Stimulated activated naive CD4-positive, alpha-beta T cell treated with Interleukin-2 at 50 U/mL for 16 hours (primary cell): ENCODE results near the gene BAMBI.

Experiments
- DNase-seq: peaks from one replicate; lab custom pipeline; 2025; lab: John Stamatoyannopoulos, UW

Gene BAMBI

GRCh38 chr10:28705472-28705871, 28.2 kb downstream of the BAMBI start:
- no peak for DNase-seq

GRCh38 chr10:28709001-28709710, 31.8 kb downstream of the BAMBI start:
- no peak for DNase-seq

GRCh38 chr10:28710202-28710886, 33.0 kb downstream of the BAMBI start:
- no peak for DNase-seq

- DNase-seq: no peak
These were observed 33.7 kb downstream of the BAMBI start for GRCh38 chr10:28711041-28711440.

GRCh38 chr10:28711776-28712175, 34.5 kb downstream of the BAMBI start:
- DNase-seq: no peak

GRCh38 chr10:28713626-28714352, 36.5 kb downstream of the BAMBI start:
- DNase-seq: no peak

GRCh38 chr10:28714401-28715053, 37.2 kb downstream of the BAMBI start:
- no peak for DNase-seq

GRCh38 chr10:28715246-28715645, 37.9 kb downstream of the BAMBI start:
- DNase-seq: no peak

GRCh38 chr10:28715757-28716156, 38.4 kb downstream of the BAMBI start:
- no peak for DNase-seq

- DNase-seq: no peak
These were observed 39.4 kb downstream of the BAMBI start for GRCh38 chr10:28716748-28717147.

- no peak for DNase-seq
These were observed 40.4 kb downstream of the BAMBI start for GRCh38 chr10:28717656-28718201.

GRCh38 chr10:28719789-28720436, 42.6 kb downstream of the BAMBI start:
- no peak for DNase-seq

- no peak for DNase-seq
These were observed 44.1 kb downstream of the BAMBI start for GRCh38 chr10:28721318-28721951.

- no peak for DNase-seq
These were observed 44.9 kb downstream of the BAMBI start for GRCh38 chr10:28722065-28722803.

- DNase-seq: no peak
These were observed 51.0 kb downstream of the BAMBI start for GRCh38 chr10:28728366-28728765.

GRCh38 chr10:28730031-28730778, 52.9 kb downstream of the BAMBI start:
- DNase-seq: no peak

GRCh38 chr10:28732091-28732490, 54.8 kb downstream of the BAMBI start:
- no peak for DNase-seq
